HepG2 (cell line): ENCODE measurements around the gene TMEM121. TPM values are rescaled to one million over a fixed set of nuclear protein-coding genes. Genes with fewer than 3 reads are reported as not detected.
A peak's percentile ranks its signal among the peaks of the same experiment; 100 is the strongest.

Experiments used
- AGO2 ChIP-seq: fragments of 200-400 bp; formaldehyde crosslinking; optimal IDR thresholded peaks from 2 replicates; pipeline ENCODE3; 2017; ENCODE audit warnings: mild to moderate bottlenecking, low read depth, low read length, moderate library complexity
- ELK4 ChIP-seq: sonication (generic); formaldehyde crosslinking; IDR thresholded peaks from 2 replicates; pipeline ENCODE4 v1.9.0; 2021; ENCODE audit warnings: missing genetic modification reagents, borderline replicate concordance
- HNF1B ChIP-seq: sonication (generic); formaldehyde crosslinking; IDR thresholded peaks from 2 replicates; pipeline ENCODE4 v1.5.1; 2020; ENCODE audit warnings: mild to moderate bottlenecking, moderate library complexity, missing genetic modification reagents
- MIER3 ChIP-seq: IDR thresholded peaks from 2 replicates; pipeline ENCODE4 v1.6.1; 2016; ENCODE audit warnings: missing compliant biosample characterization, borderline replicate concordance
- MTA3 ChIP-seq: sonication (generic); formaldehyde crosslinking; IDR thresholded peaks from 2 replicates; pipeline ENCODE4 v1.4.0; 2020; ENCODE audit warnings: missing genetic modification reagents
- SMAD1 ChIP-seq: sonication (generic); formaldehyde crosslinking; IDR thresholded peaks from 2 replicates; pipeline ENCODE4 v1.4.0; 2020; ENCODE audit warnings: missing genetic modification reagents, low read depth, mild to moderate bottlenecking, borderline replicate concordance
- SP1 ChIP-seq, 2 experiments: fragments of 450-650 bp in 1 of 2; sonication (generic) in 1 of 2; formaldehyde crosslinking in 1 of 2; IDR thresholded peaks; 2 replicates each; pipeline versions ENCODE4 v1.4.0 to v1.6.1; 2016 to 2020; ENCODE audit warnings: missing genetic modification reagents in 1 of 2
- TRIM24 ChIP-seq: sonication (generic); formaldehyde crosslinking; IDR thresholded peaks from 2 replicates; pipeline ENCODE4 v1.8.0; 2022; ENCODE audit warnings: mild to moderate bottlenecking, missing genetic modification reagents
- ZFP37 ChIP-seq: sonication (generic); formaldehyde crosslinking; IDR thresholded peaks from 2 replicates; pipeline ENCODE4 v1.4.0; 2020; ENCODE audit warnings: missing genetic modification reagents, borderline replicate concordance
- ZIK1 ChIP-seq: sonication (generic); formaldehyde crosslinking; IDR thresholded peaks from 2 replicates; pipeline ENCODE4 v1.5.0; 2020; ENCODE audit warnings: mild to moderate bottlenecking, low read depth, missing genetic modification reagents, borderline replicate concordance
- ZMYM4 ChIP-seq: sonication (generic); formaldehyde crosslinking; IDR thresholded peaks from 2 replicates; pipeline ENCODE4 v1.8.1; 2023; ENCODE audit warnings: mild to moderate bottlenecking, missing genetic modification reagents
- ZNF530 ChIP-seq: sonication (generic); formaldehyde crosslinking; IDR thresholded peaks from 2 replicates; pipeline ENCODE4 v1.5.0; 2020; ENCODE audit warnings: low read depth, mild to moderate bottlenecking, missing genetic modification reagents
- ZNF564 ChIP-seq: sonication (generic); formaldehyde crosslinking; IDR thresholded peaks from 2 replicates; pipeline ENCODE4 v1.8.1; 2023; ENCODE audit warnings: mild to moderate bottlenecking, missing genetic modification reagents
- ZNF788 ChIP-seq: sonication (generic); formaldehyde crosslinking; IDR thresholded peaks from 2 replicates; pipeline ENCODE4 v1.5.0; 2020; ENCODE audit warnings: mild to moderate bottlenecking, missing genetic modification reagents, borderline replicate concordance
- ZSCAN21 ChIP-seq: sonication (generic); formaldehyde crosslinking; IDR thresholded peaks from 2 replicates; pipeline ENCODE4 v1.8.0; 2022; ENCODE audit warnings: mild to moderate bottlenecking, missing genetic modification reagents, moderate library complexity, borderline replicate concordance
- ZSCAN9 ChIP-seq: IDR thresholded peaks from 2 replicates; pipeline ENCODE4 v1.6.1; 2016; ENCODE audit warnings: borderline replicate concordance
- polyA plus RNA-seq, 8 experiments: library from polyadenylated mRNA; depleted of rRNA in 3 of 8; stranded (reverse) in 7 of 8; unstranded in 1 of 8; fragments of >200 nt; fragmentation: Illumina TruSeq in 4 of 8; extraction: Trizol in 4 of 8; gene quantifications; 2 replicates each; pipeline versions ENCODE4 v1.2.1 to v1.2.3, GENCODE V29; 2011 to 2016; ENCODE audit warnings: low read depth in 4 of 8, missing spikeins in 1 of 8, mixed read lengths in 1 of 8; ENCODE audit not compliant: insufficient read depth in 1 of 8
- total RNA-seq, 5 experiments: library from RNA; depleted of rRNA; stranded (reverse); fragments of >200 nt; fragmentation: Illumina TruSeq; extraction: Trizol; gene quantifications; 2 replicates each; pipeline ENCODE4 v1.2.3, GENCODE V29; 2016; ENCODE audit warnings: low read depth in 1 of 5
- TF ChIP-seq, protein P1 (sequence below): sonication (generic); formaldehyde crosslinking; IDR thresholded peaks from 2 replicates; pipeline ENCODE4 v1.5.0; 2020; ENCODE audit warnings: missing genetic modification reagents
- TF ChIP-seq, protein P2 (sequence below), 2 experiments: sonication (generic) in 1 of 2; formaldehyde crosslinking in 1 of 2; IDR thresholded peaks; 2 replicates each; pipeline versions ENCODE4 v1.4.0 to v1.6.1; 2018 to 2020; ENCODE audit warnings: missing genetic modification reagents in 2 of 2, borderline replicate concordance in 1 of 2, low read depth in 1 of 2, mild to moderate bottlenecking in 1 of 2, missing biosample characterization in 1 of 2
- TF ChIP-seq, protein P3 (sequence below): IDR thresholded peaks from 2 replicates; pipeline ENCODE4 v1.6.1; 2016; ENCODE audit warnings: mild to moderate bottlenecking, missing biosample characterization, missing genetic modification reagents
- TF ChIP-seq, protein P4 (sequence below): sonication (generic); formaldehyde crosslinking; IDR thresholded peaks from 2 replicates; pipeline ENCODE4 v1.4.0; 2020; ENCODE audit warnings: missing genetic modification reagents

TMEM121 gene
- total and polyA plus RNA-seq, 2 of the 13 experiments (the other 11 are each of a cell fraction or from before 2014, with no cell fraction given) = 6.6 to 19.0 TPM

- TF ChIP-seq MIER3 (CRISPR knock-in tag) (peak; percentile 47; the same call in 1 of the 2 replicates), TRIM24 (CRISPR knock-in tag) (no peak), ZMYM4 (CRISPR knock-in tag) (peak; percentile 45; the same call in 1 of the 2 replicates), ZSCAN21 (CRISPR knock-in tag) (peak; percentile 43), ZNF564 (CRISPR knock-in tag) (peak; percentile 43; the same call in 1 of the 2 replicates), ZNF788 (CRISPR knock-in tag) (peak; percentile 92; the same call in 1 of the 2 replicates), SMAD1 (peak; percentile 73; the same call in 1 of the 2 replicates), ZFP37 (CRISPR knock-in tag) (peak; percentile 82), ELK4 (CRISPR knock-in tag) (no peak), ZNF530 (no peak), HNF1B (CRISPR knock-in tag) (peak; percentile 34), MTA3 (CRISPR knock-in tag) (no peak), AGO2 (peak; percentile 65), ZIK1 (CRISPR knock-in tag) (peak; percentile 74; the same call in 1 of the 2 replicates), SP1 (IDR thresholded peaks at IDR 0.05) (no peak), SP1 (CRISPR knock-in tag; IDR thresholded peaks at IDR 0.05) (peak; percentile 54), ZSCAN9 (CRISPR knock-in tag) (no peak)
- TF ChIP-seq, protein P1, sequence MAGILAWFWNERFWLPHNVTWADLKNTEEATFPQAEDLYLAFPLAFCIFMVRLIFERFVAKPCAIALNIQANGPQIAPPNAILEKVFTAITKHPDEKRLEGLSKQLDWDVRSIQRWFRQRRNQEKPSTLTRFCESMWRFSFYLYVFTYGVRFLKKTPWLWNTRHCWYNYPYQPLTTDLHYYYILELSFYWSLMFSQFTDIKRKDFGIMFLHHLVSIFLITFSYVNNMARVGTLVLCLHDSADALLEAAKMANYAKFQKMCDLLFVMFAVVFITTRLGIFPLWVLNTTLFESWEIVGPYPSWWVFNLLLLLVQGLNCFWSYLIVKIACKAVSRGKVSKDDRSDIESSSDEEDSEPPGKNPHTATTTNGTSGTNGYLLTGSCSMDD (CRISPR knock-in tag) = peak; percentile 64; the same call in 1 of the 2 replicates
- TF ChIP-seq, protein P2, sequence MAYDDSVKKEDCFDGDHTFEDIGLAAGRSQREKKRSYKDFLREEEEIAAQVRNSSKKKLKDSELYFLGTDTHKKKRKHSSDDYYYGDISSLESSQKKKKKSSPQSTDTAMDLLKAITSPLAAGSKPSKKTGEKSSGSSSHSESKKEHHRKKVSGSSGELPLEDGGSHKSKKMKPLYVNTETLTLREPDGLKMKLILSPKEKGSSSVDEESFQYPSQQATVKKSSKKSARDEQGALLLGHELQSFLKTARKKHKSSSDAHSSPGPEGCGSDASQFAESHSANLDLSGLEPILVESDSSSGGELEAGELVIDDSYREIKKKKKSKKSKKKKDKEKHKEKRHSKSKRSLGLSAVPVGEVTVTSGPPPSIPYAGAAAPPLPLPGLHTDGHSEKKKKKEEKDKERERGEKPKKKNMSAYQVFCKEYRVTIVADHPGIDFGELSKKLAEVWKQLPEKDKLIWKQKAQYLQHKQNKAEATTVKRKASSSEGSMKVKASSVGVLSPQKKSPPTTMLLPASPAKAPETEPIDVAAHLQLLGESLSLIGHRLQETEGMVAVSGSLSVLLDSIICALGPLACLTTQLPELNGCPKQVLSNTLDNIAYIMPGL (CRISPR knock-in tag; IDR thresholded peaks at IDR 0.05; ENCODE audit: borderline replicate concordance in 1 of 2, low read depth in 1 of 2) = peak; percentile 49 to 62; a peak in 1 of 4 replicates
- TF ChIP-seq, protein P3, sequence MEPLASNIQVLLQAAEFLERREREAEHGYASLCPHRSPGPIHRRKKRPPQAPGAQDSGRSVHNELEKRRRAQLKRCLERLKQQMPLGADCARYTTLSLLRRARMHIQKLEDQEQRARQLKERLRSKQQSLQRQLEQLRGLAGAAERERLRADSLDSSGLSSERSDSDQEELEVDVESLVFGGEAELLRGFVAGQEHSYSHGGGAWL = 0 out of 2 replicates have a peak, but pooled peaks have one; percentile 12
- TF ChIP-seq, protein P4, sequence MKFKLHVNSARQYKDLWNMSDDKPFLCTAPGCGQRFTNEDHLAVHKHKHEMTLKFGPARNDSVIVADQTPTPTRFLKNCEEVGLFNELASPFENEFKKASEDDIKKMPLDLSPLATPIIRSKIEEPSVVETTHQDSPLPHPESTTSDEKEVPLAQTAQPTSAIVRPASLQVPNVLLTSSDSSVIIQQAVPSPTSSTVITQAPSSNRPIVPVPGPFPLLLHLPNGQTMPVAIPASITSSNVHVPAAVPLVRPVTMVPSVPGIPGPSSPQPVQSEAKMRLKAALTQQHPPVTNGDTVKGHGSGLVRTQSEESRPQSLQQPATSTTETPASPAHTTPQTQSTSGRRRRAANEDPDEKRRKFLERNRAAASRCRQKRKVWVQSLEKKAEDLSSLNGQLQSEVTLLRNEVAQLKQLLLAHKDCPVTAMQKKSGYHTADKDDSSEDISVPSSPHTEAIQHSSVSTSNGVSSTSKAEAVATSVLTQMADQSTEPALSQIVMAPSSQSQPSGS (CRISPR knock-in tag) = peak; percentile 75; the same call in 1 of the 2 replicates
Measured at GRCh38 chr14:105499256-105500035, 26.9 kb upstream of the TMEM121 start (continued).
